Measurements from ENCODE around the gene KLRG1. TPM values are rescaled to one million over a fixed set of nuclear protein-coding genes. Genes with fewer than 3 reads are reported as not detected.

KLRG1 gene
- total and polyA plus RNA-seq, 9 of the 15 experiments (the other 6 are each of a cell fraction or from before 2014, with no cell fraction given): 1.4 to 7.2 (median 2.1) TPM

GRCh38 chr12:9032202-9032964, 43.0 kb downstream of the KLRG1 start (continued):
- TF ChIP-seq ZNF398 (CRISPR knock-in tag; IDR thresholded peaks at IDR 0.05) (no peak), ZNF239 (CRISPR knock-in tag; IDR thresholded peaks at IDR 0.05) (peak; percentile 76), REST (IDR thresholded peaks at IDR 0.05; ENCODE audit: borderline replicate concordance) (0 out of 2 replicates have a peak, but pooled peaks have one; percentile 32), REST (CRISPR knock-in tag; IDR thresholded peaks at IDR 0.05; ENCODE audit: low read depth) (no peak), KDM4B (IDR thresholded peaks at IDR 0.05; ENCODE audit: borderline replicate concordance in 2 of 2, low read depth in 1 of 2) (no peak), MEIS2 (IDR thresholded peaks at IDR 0.05; ENCODE audit: partially characterized antibody) (no peak)
- TF ChIP-seq, protein P1, sequence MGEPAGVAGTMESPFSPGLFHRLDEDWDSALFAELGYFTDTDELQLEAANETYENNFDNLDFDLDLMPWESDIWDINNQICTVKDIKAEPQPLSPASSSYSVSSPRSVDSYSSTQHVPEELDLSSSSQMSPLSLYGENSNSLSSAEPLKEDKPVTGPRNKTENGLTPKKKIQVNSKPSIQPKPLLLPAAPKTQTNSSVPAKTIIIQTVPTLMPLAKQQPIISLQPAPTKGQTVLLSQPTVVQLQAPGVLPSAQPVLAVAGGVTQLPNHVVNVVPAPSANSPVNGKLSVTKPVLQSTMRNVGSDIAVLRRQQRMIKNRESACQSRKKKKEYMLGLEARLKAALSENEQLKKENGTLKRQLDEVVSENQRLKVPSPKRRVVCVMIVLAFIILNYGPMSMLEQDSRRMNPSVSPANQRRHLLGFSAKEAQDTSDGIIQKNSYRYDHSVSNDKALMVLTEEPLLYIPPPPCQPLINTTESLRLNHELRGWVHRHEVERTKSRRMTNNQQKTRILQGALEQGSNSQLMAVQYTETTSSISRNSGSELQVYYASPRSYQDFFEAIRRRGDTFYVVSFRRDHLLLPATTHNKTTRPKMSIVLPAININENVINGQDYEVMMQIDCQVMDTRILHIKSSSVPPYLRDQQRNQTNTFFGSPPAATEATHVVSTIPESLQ (CRISPR knock-in tag; IDR thresholded peaks at IDR 0.05): no peak
- TF ChIP-seq, protein P2, sequence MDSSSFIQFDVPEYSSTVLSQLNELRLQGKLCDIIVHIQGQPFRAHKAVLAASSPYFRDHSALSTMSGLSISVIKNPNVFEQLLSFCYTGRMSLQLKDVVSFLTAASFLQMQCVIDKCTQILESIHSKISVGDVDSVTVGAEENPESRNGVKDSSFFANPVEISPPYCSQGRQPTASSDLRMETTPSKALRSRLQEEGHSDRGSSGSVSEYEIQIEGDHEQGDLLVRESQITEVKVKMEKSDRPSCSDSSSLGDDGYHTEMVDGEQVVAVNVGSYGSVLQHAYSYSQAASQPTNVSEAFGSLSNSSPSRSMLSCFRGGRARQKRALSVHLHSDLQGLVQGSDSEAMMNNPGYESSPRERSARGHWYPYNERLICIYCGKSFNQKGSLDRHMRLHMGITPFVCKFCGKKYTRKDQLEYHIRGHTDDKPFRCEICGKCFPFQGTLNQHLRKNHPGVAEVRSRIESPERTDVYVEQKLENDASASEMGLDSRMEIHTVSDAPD (CRISPR knock-in tag; IDR thresholded peaks at IDR 0.05): no peak
- TF ChIP-seq, protein P3, sequence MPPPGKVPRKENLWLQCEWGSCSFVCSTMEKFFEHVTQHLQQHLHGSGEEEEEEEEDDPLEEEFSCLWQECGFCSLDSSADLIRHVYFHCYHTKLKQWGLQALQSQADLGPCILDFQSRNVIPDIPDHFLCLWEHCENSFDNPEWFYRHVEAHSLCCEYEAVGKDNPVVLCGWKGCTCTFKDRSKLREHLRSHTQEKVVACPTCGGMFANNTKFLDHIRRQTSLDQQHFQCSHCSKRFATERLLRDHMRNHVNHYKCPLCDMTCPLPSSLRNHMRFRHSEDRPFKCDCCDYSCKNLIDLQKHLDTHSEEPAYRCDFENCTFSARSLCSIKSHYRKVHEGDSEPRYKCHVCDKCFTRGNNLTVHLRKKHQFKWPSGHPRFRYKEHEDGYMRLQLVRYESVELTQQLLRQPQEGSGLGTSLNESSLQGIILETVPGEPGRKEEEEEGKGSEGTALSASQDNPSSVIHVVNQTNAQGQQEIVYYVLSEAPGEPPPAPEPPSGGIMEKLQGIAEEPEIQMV (tag; conservative IDR thresholded peaks at IDR 0.05; ENCODE audit: low read depth): peak; percentile 72; the same call in 1 of the 2 replicates

All from K562 (cell line).